Measurements from ENCODE around the gene ABHD16A.

ABHD16A gene

GRCh38 chr6:31725502-31726350 lies 22.6 kb upstream of the ABHD16A start:
- TF ChIP-seq GATA2 (IDR thresholded peaks at IDR 0.05; ENCODE audit: low read depth, low read length) (no peak), GATA3 (IDR thresholded peaks at IDR 0.05; ENCODE audit: low read depth, low read length) (no peak)

GRCh38 chr6:31723980-31724691 lies 21.0 kb upstream of the ABHD16A start:
- TF ChIP-seq GATA3 (IDR thresholded peaks at IDR 0.05; ENCODE audit: low read depth, low read length) (no peak), GATA2 (IDR thresholded peaks at IDR 0.05; ENCODE audit: low read depth, low read length) (no peak)

DNA sequence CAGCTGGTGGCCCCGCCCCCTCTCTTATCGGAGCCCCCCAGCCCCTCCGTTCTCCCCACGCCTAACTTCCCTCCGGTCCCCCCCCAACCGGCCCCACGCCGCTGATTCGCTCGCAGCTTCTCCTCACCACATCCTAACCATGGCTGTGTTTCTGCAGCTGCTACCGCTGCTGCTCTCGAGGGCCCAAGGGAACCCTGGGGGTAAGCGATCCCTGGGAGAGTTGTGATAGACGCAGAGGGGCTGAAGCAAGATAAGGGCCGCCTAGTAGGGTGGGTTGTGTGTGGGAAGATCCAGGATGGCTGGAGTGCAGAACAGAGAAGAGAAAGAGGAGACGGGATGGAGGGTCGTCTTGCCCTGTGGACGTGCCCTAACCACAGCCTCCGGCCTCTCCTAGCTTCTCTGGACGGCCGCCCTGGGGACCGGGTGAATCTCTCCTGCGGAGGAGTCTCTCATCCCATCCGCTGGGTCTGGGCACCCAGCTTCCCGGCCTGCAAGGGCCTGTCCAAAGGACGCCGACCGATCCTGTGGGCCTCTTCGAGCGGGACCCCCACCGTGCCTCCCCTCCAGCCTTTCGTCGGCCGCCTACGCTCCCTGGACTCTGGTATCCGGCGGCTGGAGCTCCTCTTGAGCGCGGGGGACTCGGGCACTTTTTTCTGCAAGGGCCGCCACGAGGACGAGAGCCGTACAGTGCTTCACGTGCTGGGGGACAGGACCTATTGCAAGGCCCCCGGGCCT lies 20.3 kb upstream of the ABHD16A start, which contains the start of gene MPIG6B:
TSS of gene MPIG6B (plus strand) at position 129 of the 735 bp plus-strand sequence. CDS start at position 140, 11 bp downstream.
- TF ChIP-seq GATA2 (IDR thresholded peaks at IDR 0.05; ENCODE audit: low read depth, low read length), result no peak
- TF ChIP-seq GATA3 (IDR thresholded peaks at IDR 0.05; ENCODE audit: low read depth, low read length), result no peak

- TF ChIP-seq GATA3 (IDR thresholded peaks at IDR 0.05; ENCODE audit: low read depth, low read length) (no peak), GATA2 (IDR thresholded peaks at IDR 0.05; ENCODE audit: low read depth, low read length) (no peak)
These were observed 19.0 kb upstream of the ABHD16A start for GRCh38 chr6:31722173-31722572.

- TF ChIP-seq GATA2 (IDR thresholded peaks at IDR 0.05; ENCODE audit: low read depth, low read length) (no peak), GATA3 (IDR thresholded peaks at IDR 0.05; ENCODE audit: low read depth, low read length) (no peak)
These were observed 18.4 kb upstream of the ABHD16A start, which contains the start of gene LY6G6C for GRCh38 chr6:31721351-31722020. Gene LY6G6C, minus strand, starts transcription at chr6:31721746. Its CDS starts 67 bp downstream, at chr6:31721679.

GRCh38 chr6:31720196-31720770 lies 17.2 kb upstream of the ABHD16A start:
- TF ChIP-seq GATA3 (IDR thresholded peaks at IDR 0.05; ENCODE audit: low read depth, low read length) (no peak), GATA2 (IDR thresholded peaks at IDR 0.05; ENCODE audit: low read depth, low read length) (no peak)

DNA sequence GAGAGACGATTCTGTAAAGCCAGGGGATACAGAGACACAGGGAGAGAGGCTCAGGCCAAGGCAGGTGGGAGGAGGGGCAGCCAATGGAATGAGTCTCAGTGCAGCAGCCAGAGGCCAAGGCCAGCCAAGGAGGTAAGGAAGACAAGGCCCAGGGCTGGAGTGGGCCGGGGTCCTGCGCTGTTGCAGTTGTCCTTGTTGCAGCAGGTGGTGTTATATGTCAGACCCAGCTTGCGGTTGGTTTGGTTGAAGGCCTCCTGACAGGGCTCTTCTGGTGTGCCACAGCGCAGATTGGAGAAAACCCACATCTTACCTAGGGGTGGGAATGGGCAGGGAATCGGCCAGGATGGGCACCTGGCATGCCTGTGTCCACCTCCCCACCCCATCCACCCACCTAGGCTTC lies 15.9 kb upstream of the ABHD16A start:
- TF ChIP-seq GATA3 (IDR thresholded peaks at IDR 0.05; ENCODE audit: low read depth, low read length), result no peak
- TF ChIP-seq GATA2 (IDR thresholded peaks at IDR 0.05; ENCODE audit: low read depth, low read length), result no peak

- no peak for TF ChIP-seq GATA3 (IDR thresholded peaks at IDR 0.05; ENCODE audit: low read depth, low read length)
- no peak for TF ChIP-seq GATA2 (IDR thresholded peaks at IDR 0.05; ENCODE audit: low read depth, low read length)
These were observed 15.1 kb upstream of the ABHD16A start for GRCh38 chr6:31718265-31718664.

DNA sequence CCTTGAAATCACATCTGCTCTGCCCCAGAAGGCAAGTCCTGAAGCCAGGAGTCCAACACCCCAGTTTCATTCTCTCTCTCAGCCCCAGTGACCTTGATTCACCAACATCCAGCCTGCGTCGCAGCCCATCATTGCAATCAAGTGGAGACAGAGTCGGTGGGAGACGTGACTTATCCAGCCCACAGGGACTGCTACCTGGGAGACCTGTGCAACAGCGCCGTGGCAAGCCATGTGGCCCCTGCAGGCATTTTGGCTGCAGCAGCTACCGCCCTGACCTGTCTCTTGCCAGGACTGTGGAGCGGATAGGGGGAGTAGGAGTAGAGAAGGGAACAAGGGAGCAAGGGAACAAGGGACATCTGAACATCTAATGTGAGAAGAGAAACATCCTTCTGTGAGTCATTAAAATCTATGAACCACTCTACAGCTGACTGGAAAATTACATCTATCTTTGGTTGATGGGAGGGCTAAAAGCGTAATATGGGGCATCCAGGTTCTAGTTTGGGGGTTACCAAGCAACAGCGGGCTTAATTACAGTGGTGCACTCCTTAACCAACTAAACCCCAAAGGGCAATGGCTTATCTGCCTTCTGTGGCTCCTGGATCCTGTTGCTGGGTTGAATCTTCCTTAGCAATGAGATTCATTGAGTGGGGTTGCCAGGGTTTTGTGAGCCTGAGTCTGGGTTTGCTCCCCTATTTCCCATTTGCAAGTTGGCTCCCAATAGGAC lies 14.5 kb upstream of the ABHD16A start:
- no peak for TF ChIP-seq GATA3 (IDR thresholded peaks at IDR 0.05; ENCODE audit: low read depth, low read length)
- TF ChIP-seq GATA2 (IDR thresholded peaks at IDR 0.05; ENCODE audit: low read depth, low read length), result no peak

GRCh38 chr6:31715022-31715958 lies 12.2 kb upstream of the ABHD16A start, which contains the start of gene LY6G6D:
Gene LY6G6D, plus strand, starts transcription at chr6:31715348. Its CDS starts 8 bp downstream, at chr6:31715356.
- no peak for TF ChIP-seq GATA3 (IDR thresholded peaks at IDR 0.05; ENCODE audit: low read depth, low read length)
- TF ChIP-seq GATA2 (IDR thresholded peaks at IDR 0.05; ENCODE audit: low read depth, low read length), result no peak

DNA sequence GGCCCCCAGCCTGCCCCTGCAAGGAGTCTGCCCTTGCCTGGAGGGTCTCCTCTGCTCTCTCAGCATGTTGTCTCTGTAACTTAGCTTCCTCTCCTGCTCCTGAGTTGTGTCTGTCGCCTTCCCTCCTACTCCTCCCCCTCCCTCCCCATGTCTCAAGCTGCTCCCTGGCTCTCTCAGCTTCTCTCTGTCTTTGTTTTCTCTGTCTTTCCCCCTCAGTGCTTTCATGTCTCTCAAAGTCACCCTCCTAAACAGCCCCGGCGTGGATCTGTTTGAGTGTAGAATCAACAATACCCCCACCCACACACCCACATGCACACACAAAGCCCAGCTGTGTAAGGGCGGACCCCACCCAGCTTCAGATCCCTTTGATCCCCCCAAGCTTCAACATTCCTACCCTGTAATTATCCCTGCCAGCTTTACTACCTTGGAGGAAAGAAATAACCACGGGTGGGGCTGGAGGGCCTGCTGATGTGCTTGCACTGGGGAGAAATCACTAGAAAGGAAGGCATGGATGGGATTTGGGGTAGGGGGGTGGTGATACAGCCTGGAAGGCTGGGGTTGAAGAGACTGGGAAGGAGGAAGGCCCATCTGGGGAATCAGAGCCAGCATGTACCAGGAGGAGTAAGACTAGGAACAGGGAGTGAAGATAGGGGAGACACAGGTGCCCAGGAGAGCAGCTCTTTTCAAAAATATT lies 11.0 kb upstream of the ABHD16A start:
- no peak for TF ChIP-seq GATA3 (IDR thresholded peaks at IDR 0.05; ENCODE audit: low read depth, low read length)
- no peak for TF ChIP-seq GATA2 (IDR thresholded peaks at IDR 0.05; ENCODE audit: low read depth, low read length)

Measured in SH-SY5Y (cell line).